HCEC 1CT (cell line): ENCODE results near the gene TULP1.
A peak's percentile ranks its signal among the peaks of the same experiment; 100 is the strongest.

ENCODE experiments used
- DNase-seq: peaks from one replicate; pipeline ENCODE4 v3.0.0-alpha.2; 2017

TULP1 gene

DNA sequence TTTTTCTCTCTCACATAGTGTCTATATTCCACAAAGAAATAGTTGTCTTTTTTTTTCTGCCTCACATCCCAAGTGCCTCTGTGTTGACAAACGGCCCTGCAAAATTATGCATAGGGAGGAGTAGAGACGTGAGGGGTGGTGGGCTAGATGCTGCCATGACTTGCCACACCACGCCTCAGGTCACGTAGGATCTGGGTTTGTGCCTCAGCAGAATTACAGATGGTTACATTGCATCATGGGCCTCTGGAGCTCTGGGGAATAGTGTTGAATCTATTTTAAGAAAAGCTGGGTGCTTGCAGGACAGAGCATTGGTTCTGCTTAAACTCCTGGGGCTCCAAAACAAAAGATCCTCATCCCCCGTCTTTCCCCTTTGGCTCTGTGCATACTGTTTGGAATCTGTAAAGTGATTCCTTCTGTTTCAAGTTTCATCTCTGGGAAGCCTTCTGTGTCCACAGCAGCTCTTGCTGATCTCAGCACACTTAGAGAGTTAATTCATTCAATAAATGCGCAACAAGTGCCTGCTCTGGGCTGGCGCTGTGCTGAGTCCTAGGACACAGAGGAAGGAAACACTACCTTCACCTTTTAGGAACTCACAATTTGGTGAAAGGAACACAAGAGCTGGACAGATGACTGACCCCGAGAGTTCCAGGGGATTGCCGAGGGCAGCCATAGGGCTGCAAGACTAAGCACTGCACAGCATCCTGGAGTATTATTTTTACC lies 58.1 kb downstream of the TULP1 start:
- DNase-seq: no peak

DNA sequence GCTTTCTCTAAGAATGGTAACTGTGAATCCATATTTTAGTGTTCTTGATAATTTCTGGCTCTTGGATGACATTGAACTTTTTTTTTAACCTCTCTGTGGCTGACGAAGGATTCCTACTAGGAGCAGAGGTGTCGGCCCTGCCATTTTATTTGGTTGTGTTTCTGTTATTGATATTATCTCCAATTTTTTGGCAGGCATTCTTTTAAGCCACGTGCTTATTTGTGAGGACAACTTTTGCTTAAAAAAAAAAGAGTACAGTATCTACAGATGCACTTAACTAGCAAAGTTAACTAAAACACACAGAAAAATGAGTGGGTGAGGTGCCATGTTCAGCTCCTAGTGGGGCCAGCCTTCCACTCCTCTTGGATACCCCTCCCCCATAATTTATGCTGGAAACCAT lies 59.5 kb downstream of the TULP1 start:
- no peak for DNase-seq

DNA sequence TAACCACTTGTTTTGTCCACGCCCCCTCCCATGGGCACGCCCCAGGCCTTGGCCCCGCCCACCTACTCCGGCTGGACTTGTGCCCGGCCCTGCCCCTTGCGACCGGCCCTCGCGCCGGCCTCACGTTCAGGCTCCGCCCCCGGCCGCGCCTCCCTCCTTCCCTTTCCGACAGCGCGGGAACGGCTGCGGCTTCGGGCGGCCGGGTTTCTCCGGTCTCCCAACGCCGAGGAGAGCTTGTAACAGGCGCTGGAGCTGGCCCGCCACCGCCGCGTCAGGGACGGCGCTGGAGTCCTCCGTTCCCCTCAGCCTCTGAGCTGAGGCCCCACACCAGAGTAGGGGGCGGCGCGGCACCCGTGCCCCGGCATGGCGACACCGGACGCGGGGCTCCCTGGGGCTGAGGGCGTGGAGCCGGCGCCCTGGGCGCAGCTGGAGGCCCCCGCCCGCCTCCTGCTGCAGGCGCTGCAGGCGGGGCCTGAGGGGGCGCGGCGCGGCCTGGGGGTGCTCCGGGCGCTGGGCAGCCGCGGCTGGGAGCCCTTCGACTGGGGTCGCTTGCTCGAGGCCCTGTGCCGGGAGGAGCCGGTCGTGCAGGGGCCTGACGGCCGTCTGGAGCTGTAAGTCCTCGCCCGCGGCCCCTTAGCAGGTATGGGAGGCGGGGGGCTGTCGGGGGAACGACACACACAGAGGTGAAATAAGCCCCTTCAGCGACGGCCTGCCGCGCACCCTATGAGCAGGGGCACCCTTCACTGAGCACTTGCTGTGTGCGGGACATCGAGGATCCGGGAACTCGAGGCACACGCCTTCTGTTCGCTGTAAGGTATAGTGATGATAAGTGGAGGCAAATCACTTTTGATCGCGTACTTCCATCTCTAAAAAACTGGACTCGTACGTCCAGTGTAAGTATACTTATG lies 60.3 kb downstream of the TULP1 start, which contains the start of gene FANCE:
TSS of gene FANCE (plus strand) at position 156 of the 908 bp plus-strand sequence. CDS start at position 364, 208 bp downstream.
- DNase-seq: peak; percentile 88

DNA sequence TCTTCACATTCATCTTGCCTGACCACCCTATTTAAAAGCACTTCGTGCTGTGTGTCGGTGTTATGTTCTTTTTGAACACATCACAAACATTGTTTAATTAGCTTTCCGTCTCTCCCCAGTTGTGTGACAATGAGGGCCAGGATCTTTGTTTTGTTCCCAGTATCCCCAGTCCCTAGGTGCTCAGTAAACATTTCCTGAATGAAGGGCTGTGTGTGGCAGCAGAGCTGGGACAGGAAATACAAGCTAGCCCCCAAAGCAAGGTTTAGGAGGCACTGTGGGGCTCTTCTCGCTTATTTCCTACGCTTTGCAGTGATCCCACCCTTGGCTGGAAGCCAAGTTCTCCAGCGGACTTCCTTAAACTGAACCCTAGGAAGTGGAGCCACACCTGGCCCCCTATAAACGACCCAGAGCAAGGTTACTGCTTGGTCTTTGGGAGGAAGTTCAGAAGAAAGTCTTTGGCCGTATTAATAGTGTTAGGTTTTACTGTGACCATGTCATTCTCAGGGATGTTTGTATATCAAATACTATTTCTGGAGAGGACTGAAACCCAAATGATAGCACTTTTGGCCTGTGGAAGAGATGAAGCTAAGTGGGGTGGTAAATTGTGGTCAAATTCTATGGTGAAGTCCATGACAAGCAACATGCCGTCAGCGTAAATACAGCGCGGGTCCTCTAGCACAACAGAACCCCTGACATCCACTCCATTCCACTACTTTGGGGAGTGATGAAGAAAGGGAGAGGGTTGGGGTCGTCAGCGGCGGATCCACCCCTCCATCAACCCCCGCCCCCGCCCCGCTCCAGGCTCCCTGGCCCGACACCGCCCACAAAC lies 61.1 kb downstream of the TULP1 start:
- DNase-seq: no peak

DNA sequence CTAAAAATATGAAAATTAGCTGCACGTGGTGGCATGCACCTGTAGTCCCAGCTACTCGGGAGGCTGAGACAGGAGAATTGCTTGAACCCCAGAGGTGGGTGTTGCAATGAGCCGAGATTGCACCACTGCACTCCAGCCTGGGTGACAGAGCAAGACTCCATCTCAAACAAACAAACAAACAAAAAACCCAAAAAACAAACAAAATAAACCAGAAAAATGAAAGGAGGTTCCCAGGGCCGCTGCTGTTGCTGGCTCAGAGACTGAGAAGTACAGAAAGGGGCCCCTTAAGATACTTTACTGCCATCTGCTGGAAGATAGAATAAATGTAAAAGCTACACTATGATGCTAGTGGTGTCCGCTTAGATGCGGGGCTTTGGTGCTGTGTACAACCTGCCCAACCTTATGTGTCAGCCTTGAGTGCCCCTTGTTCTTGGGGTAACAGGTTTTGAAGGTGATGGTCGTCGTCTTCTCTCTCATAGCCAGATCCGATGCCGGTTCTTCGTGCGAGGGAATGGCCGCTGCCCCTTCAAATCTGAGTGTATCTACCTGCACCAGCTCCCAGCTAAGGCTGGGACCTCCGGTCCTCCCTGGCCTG lies 63.3 kb downstream of the TULP1 start:
- DNase-seq: peak; percentile 76

DNA sequence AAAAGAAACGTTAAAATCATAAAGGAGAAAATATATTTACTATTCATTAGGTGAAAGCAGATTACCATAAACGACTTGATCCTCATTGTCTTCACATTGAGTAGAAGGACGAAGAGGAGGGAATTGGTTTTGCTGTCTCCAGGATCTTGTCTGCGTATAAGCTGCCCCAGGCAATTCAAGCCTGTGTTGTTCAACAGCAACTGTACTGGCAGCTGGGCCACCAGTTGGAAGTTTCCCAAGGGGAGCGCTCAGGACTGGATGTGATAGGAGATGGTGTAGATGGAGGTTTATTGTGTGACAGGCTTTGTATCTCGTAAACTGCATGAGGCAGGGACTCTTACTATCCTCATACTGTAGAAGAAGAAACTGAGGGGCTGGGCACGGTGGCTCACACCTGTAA lies 64.5 kb downstream of the TULP1 start:
- DNase-seq: no peak
